Activated effector memory CD4-positive, alpha-beta T cell treated with anti-CD3 and anti-CD28 coated beads, Interleukin-2, amount 50 U/mL, for 16 hours (primary cell): Measurements from ENCODE around the gene DGKD.
"Not testable (repeated sequence)": the region's sequence is repeated elsewhere in the genome, so short reads cannot be mapped to it uniquely, and the experiment has no call there.

ENCODE experiments used
- DNase-seq: peaks from one replicate; pipeline ENCODE4 v3.0.0-alpha.2; 2020

DGKD gene

GRCh38 chr2:233365861-233366520 is 11.7 kb downstream of the DGKD start:
- no peak for DNase-seq

DNA sequence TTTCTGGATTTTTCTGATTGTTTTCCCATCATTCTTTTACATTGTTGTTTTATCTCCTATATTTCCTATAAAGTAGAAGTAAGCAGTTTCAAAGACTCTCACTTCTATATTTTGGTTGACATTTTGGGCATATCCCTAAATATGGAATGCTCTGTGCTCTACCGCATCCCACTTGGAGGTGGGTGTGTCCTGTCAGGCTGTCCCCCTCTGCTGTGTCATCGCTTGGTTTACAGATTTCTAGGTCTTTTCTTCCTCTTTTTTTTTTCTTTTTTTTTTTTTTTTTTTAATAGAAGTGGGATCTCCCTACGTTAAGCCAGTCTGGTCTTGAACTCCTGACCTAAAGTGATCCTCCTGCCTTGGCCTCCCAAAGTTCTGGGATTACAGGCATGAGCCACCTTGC is 13.3 kb downstream of the DGKD start:
- DNase-seq, result no peak

GRCh38 chr2:233368756-233369155 is 14.5 kb downstream of the DGKD start:
- DNase-seq, result no peak

DNA sequence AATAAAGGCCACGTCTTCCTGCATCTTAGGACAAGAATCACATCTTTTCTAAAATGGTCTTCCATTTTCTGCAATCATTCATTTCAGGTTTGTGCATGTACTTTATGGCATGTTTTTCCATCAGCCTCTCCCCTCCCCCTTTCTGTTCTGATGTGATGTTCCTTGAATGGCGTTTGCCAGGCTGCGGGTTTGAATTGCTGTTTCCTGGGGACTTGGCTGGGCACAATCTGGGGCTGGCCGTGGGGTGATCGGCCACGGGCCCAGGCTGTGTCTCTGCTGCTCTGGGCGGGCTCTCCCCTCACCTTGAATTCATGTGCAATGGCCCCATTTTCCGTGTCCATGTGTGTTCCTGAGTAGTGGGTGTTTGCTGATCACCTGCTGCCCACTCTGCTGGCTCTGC is 15.2 kb downstream of the DGKD start:
- no peak for DNase-seq

DNA sequence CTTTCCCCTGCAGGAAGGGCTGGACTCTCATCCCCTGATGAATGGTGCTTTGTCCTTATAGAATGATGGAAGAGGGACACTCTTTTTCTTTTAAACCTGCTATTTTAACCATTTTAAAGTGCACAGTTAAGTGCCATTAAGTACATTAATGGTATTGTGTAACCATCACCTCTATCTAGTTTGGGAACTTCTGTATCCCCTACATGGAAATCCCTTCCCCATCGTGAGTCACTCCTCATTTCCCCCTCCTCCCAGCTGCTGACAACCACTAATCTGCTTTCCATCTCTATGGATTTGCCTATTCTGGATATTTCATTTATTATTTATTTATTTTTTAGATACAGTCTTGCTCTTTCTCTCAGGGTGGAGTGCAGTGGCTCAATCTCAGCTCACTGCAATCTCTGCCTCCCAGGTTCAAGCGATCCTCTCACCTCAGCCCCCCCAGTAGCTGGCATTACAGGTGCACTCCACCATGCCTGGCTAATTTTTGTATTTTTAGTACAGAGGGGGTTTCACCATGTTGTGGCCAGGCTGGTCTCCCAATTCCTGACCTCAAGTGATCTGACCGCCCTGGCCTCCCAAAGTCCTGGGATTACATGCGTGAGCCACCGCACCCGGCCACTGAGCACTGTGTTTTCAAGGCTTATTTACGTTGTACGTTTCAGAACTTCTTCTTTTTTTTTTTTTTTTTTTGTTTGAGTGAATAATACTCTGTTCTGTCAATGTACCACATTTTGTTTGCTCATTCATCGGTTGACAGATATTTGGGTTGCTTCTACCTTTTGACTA is 15.8 kb downstream of the DGKD start:
- DNase-seq, result no peak

GRCh38 chr2:233371641-233372040 is 17.3 kb downstream of the DGKD start:
- DNase-seq, result no peak

- no peak for DNase-seq
Measured at GRCh38 chr2:233372855-233373254, 18.6 kb downstream of the DGKD start.

GRCh38 chr2:233373316-233373715 is 19.0 kb downstream of the DGKD start:
- DNase-seq, result no peak

DNA sequence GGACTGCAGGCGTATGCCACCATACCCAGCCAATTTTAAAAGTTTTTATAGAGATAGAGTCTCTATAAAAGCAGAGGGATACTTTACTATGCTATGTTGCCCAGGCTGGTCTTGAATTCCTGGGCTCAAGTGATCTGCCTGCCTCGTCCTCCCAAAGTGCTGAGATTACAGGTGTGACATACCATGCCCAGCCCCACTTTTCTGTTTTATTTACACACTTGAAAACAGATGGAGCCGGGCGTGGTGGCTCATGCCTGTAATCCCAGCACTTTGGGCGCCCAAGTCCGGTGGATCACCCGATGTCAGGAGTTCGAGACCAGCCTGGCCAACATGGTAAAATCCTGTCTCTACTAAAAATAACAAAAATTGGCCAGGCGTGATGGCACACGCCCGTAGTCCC is 20.5 kb downstream of the DGKD start:
- not testable (repeated sequence) for DNase-seq

- DNase-seq, result no peak
Measured at GRCh38 chr2:233375490-233376314, 21.4 kb downstream of the DGKD start.

DNA sequence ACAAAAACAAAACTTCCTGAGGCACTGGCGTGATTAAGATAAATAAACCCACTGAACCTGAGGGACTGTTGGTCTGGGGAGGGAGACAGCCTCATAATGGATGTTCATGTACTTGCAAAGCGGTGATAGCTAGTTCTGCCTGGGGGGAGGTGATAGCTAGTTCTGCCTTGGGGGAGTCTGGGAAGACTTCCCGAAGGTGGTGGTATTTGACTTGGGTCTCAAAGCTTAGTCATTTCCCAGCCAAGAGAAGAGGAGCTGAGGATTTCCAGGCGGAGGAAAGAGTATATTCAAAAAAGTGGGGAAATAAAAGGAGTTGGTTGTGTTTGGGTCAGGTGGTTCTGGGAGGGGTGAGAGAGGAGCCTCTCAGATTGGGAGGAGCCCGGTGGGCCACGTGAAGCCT is 24.7 kb downstream of the DGKD start:
- DNase-seq, result no peak

DNA sequence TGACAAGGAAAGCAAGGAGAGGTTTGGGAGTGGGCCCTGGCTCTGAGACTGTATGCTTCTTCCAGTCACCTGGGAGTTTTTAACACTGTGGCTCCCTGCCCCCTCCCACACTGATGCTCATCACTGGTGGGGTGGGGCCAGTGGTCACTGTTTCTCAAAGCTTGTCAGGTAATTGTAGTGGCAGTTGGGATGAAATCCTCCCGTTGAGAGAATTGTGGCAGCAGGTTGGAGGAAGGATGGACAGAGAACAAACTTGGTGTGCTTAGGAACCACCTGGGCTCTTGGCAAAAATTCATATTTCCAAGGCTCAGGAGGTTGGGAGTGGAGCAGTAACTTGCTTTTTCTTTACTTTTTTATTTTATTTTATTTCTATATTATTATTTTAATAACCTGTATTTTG is 25.1 kb downstream of the DGKD start:
- DNase-seq, result no peak

- no peak for DNase-seq
Measured at GRCh38 chr2:233380132-233380895, 26.0 kb downstream of the DGKD start.

DNA sequence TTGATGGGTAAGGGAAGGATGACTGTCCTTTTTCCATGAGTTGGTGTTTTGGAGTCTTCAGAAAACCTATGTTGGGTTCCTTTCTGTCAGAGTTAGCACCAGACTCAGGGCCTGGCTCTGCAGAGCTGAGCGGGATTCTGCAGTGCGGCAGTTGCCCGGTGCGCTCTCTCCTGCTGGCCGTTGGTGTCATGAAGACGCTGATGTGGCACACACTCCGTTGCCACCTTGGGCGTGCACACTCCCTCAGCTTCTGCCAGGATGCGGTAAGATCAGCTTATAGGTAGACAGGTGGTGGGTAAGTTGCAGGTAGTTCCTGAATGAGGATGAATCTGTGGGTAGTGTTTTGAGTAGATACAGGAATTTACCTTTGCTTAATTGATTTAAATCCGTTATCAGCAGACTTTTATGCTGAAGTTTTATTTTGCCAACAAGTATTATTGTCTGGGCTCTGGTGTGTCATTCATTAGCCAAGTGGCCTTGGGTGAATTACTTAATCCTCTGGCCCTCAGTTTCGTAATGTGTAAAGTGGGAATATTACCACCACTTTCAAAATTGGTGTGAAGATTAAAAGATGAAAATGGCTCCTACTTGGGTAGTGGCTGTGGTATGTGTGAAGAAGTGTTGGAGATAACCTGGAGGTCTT is 26.8 kb downstream of the DGKD start:
- no peak for DNase-seq

GRCh38 chr2:233381638-233381995 is 27.3 kb downstream of the DGKD start:
- DNase-seq, result no peak

DNA sequence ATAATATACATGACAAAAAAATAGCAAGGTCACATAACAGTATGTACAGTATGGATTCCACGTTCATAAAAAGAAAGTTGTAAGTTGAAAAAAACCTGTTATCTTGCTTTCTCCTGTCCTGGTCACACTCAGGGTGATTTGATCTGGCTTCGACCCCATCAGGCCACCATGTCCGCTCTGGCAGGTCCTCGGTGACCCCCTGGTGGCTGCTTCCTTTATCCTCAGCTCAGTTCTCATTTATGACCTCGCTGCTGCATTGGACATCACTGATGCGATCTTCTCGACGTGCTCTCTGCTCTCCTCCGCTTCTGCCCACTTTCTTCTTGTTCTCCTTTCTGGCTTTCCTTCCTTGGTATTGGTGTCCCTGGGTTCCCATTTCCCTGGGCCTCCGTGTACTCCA is 29.7 kb downstream of the DGKD start:
- no peak for DNase-seq

DNA sequence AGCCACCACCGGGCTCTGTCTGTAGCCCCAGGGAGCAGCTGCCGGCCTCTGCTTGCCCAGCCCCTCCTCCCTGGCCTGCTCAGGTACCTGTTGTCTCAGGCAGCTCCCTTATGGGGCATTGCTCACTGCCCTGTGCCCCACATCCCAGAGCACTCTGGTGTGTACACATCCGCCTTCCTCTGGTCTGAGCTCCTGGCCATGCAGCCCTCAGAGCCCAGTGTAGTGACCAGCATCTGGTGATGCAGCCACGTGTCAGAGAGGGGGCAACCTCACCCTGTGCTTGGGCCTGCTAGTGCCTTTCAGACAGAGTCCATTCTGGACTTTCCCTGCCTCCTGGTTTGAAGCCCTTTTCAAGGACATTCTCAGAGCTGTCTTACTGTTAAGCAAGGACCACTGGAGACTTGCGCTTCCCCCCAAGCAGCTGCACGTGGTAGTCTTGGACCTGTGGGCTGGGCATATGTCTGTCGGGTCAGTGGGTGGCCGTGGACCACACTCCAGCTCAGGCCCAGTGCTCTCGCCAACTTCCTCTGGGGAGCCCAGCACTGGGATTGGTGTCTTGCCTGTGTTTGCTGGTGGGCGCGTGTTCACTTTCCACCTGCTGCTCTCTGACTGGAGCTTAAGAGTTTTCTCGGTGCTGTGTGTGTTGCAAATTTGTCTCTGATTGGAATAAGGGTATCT is 30.7 kb downstream of the DGKD start:
- DNase-seq, result no peak

DNA sequence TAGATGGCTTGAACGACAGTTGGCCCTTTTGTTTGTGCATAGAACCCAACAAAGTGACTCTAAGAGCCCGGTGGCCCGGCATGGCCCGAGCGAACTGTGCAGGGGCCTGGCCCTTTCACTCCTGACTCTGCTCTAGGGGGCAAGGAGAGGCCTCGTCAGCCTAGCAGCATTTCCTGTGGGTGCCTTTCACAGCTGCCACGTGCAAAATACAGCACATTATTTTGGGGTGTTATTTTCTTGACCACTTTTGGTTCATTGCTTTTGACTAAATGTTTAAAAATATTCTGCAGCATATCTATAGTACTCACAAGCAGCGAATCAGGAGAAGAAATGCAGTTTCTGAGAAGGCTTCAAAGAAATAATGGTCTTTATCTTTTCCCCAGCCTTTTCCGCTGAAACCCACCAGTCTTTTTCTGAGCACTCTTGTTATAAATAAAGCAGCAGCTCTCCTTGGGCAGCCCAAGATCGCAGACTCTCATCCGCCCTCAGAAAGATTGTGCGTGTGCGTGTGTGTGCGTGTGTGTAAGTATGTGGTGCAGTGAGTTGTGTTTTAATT is 31.3 kb downstream of the DGKD start:
- DNase-seq, result no peak

- DNase-seq, result no peak
Measured at GRCh38 chr2:233386382-233387041, 32.2 kb downstream of the DGKD start.

DNA sequence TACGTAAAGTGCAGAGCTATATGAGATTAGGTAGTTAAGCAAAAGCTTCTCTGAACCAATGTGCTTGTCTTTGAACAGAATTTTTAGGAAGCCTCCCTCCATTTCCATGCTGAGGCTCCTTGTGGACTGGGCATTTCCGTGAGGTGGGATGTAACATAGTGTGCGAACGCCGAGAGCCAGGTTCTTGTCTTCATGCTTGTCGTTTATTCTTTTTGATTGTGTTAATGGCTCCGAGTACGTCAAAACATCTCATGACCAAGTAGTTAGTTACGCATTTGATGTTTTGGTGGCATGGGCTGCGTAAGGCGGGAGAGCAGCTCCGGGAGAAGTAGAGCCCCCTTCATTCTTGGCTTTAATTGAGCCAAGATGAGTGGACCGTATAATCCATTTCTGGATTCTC is 32.9 kb downstream of the DGKD start:
- no peak for DNase-seq
